Measurements from ENCODE around the gene RPL29.

- TF ChIP-seq, protein P1, sequence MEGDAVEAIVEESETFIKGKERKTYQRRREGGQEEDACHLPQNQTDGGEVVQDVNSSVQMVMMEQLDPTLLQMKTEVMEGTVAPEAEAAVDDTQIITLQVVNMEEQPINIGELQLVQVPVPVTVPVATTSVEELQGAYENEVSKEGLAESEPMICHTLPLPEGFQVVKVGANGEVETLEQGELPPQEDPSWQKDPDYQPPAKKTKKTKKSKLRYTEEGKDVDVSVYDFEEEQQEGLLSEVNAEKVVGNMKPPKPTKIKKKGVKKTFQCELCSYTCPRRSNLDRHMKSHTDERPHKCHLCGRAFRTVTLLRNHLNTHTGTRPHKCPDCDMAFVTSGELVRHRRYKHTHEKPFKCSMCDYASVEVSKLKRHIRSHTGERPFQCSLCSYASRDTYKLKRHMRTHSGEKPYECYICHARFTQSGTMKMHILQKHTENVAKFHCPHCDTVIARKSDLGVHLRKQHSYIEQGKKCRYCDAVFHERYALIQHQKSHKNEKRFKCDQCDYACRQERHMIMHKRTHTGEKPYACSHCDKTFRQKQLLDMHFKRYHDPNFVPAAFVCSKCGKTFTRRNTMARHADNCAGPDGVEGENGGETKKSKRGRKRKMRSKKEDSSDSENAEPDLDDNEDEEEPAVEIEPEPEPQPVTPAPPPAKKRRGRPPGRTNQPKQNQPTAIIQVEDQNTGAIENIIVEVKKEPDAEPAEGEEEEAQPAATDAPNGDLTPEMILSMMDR (IDR thresholded peaks at IDR 0.05), result no peak
- no peak for TF ChIP-seq POLR2A (IDR thresholded peaks at IDR 0.05)
Measured at GRCh38 chr3:51957520-51958205, 38.0 kb downstream of the RPL29 start.
